Mesendoderm (in vitro differentiated cells): ENCODE measurements around the gene LIPE.

ENCODE experiments used
- DNase-seq: peaks from one replicate; pipeline ENCODE4 v3.0.0; 2013
- H2AK5ac ChIP-seq: 2 replicates; pipeline ENCODE4 v1.6.1; 2013; ENCODE audit warnings: low read length, inconsistent platforms
- H2BK120ac ChIP-seq: 2 replicates; pipeline ENCODE4 v1.6.1; 2013; ENCODE audit warnings: low read depth, mild to moderate bottlenecking, low read length, moderate library complexity, mixed read lengths
- H2BK15ac ChIP-seq: replicated peaks from 2 replicates; pipeline ENCODE4 v1.6.1; 2013; ENCODE audit warnings: low read depth, mild to moderate bottlenecking, moderate library complexity
- H2BK5ac ChIP-seq: 2 replicates; pipeline ENCODE4 v1.6.1; 2013; ENCODE audit warnings: low read length, inconsistent platforms
- H3K18ac ChIP-seq: 2 replicates; pipeline ENCODE4 v1.6.1; 2013; ENCODE audit warnings: mild to moderate bottlenecking, low read length, mixed read lengths
- H3K23ac ChIP-seq: one replicate; pipeline ENCODE4 v1.6.1; 2013; ENCODE audit warnings: low read length
- H3K27ac ChIP-seq: 2 replicates; pipeline ENCODE4 v1.5.1; 2013; ENCODE audit warnings: low read depth, mild to moderate bottlenecking, inconsistent platforms, low read length, moderate library complexity
- H3K27me3 ChIP-seq: 2 replicates; pipeline ENCODE4 v1.6.1; 2013; ENCODE audit warnings: low read length, control low read depth, mild to moderate bottlenecking, inconsistent platforms; ENCODE audit not compliant: insufficient read depth, poor library complexity
- H3K36me3 ChIP-seq: 2 replicates; pipeline ENCODE4 v1.6.1; 2013; ENCODE audit warnings: low read length, inconsistent platforms; ENCODE audit not compliant: control insufficient read depth, insufficient read depth
- H3K4ac ChIP-seq: one replicate; pipeline ENCODE4 v1.6.1; 2013; ENCODE audit warnings: low read depth, mild to moderate bottlenecking, low read length, moderate library complexity
- H3K4me1 ChIP-seq: 2 replicates; pipeline ENCODE4 v1.6.1; 2013; ENCODE audit warnings: low read depth, low read length, inconsistent platforms; ENCODE audit not compliant: control insufficient read depth
- H3K4me2 ChIP-seq: 2 replicates; pipeline ENCODE4 v1.6.1; 2013; ENCODE audit warnings: low read length
- H3K4me3 ChIP-seq: 2 replicates; pipeline ENCODE4 v1.5.1; 2013; ENCODE audit warnings: mild to moderate bottlenecking, low read length
- H3K56ac ChIP-seq: one replicate; pipeline ENCODE4 v1.6.1; 2013; ENCODE audit warnings: low read length
- H3K79me1 ChIP-seq: 2 replicates; pipeline ENCODE4 v1.6.1; 2013; ENCODE audit warnings: low read length, inconsistent platforms
- H3K79me2 ChIP-seq: 2 replicates; pipeline ENCODE4 v1.6.1; 2013; ENCODE audit warnings: mild to moderate bottlenecking, low read length; ENCODE audit not compliant: control insufficient read depth, insufficient read depth
- H3K9ac ChIP-seq: 2 replicates; pipeline ENCODE4 v1.6.1; 2013; ENCODE audit warnings: low read length, inconsistent platforms
- H4K5ac ChIP-seq: one replicate; pipeline ENCODE4 v1.6.1; 2013; ENCODE audit warnings: low read length
- H4K8ac ChIP-seq: one replicate; pipeline ENCODE4 v1.6.1; 2013; ENCODE audit warnings: low read depth, mild to moderate bottlenecking, control low read depth, low read length, moderate library complexity
- WGBS: extraction: QIAGEN DNeasy Blood & Tissue Kit; methylation state at CpG from one replicate; pipeline ENCODE4 v1.1.7; 2013; ENCODE audit warnings: low lambda C conversion rate, missing lambda C conversion rate; ENCODE audit not compliant: insufficient coverage; ENCODE audit errors: extremely low coverage; 5-methylcytosine and 5-hydroxymethylcytosine counted together

Gene LIPE

GRCh38 chr19:42363614-42364346, 63.4 kb downstream of the LIPE start:
- Histone ChIP-seq H3K36me3 (peaks cover 6% of the 10 kb centered on the region), H3K56ac (no peak overlapping the region), H3K4me3 (no peak overlapping the region), H4K5ac (no peak overlapping the region), H3K79me1 (no peaks in the 10 kb centered on the region), H3K27me3 (no peaks in the 10 kb centered on the region), H3K23ac (no peak overlapping the region), H3K18ac (no peak overlapping the region), H3K4me2 (no peak overlapping the region), H2BK15ac (no peak overlapping the region), H2BK120ac (no peak overlapping the region), H3K9ac (no peak overlapping the region), H4K8ac (no peak overlapping the region), H2AK5ac (no peak overlapping the region), H3K27ac (no peak overlapping the region), H2BK5ac (no peak overlapping the region), H3K4ac (no peak overlapping the region), H3K4me1 (no peaks in the 10 kb centered on the region), H3K79me2 (no peaks in the 10 kb centered on the region)
- no CpG with 5 or more reads among the region's 17 CpGs for WGBS
- DNase-seq, result no peak

- Histone ChIP-seq H3K23ac (no peak overlapping the region), H3K18ac (no peak overlapping the region), H3K9ac (no peak overlapping the region)
Observed at GRCh38 chr19:42362891-42363440, 64.2 kb downstream of the LIPE start.

GRCh38 chr19:42362342-42362741, 64.8 kb downstream of the LIPE start:
- H4K5ac ChIP-seq, result no peak overlapping the region
- no CpG with 5 or more reads among the region's 14 CpGs for WGBS
- H3K23ac ChIP-seq, result no peak overlapping the region
- no peaks in the 10 kb centered on the region for H3K4me1 ChIP-seq
- no peak overlapping the region for H3K4me3 ChIP-seq
- no peak for DNase-seq
- no peak overlapping the region for H2BK5ac ChIP-seq
- H3K27me3 ChIP-seq, result no peaks in the 10 kb centered on the region
- H4K8ac ChIP-seq, result no peak overlapping the region
- H3K79me1 ChIP-seq, result no peaks in the 10 kb centered on the region
- H3K9ac ChIP-seq, result no peak overlapping the region
- no peak overlapping the region for H2BK120ac ChIP-seq
- peaks cover 6% of the 10 kb centered on the region for H3K36me3 ChIP-seq
- no peaks in the 10 kb centered on the region for H3K79me2 ChIP-seq
- H3K4me2 ChIP-seq, result no peak overlapping the region
- no peak overlapping the region for H3K27ac ChIP-seq
- no peak overlapping the region for H3K56ac ChIP-seq
- no peak overlapping the region for H2AK5ac ChIP-seq
- H3K4ac ChIP-seq, result no peak overlapping the region
- H3K18ac ChIP-seq, result no peak overlapping the region
- no peak overlapping the region for H2BK15ac ChIP-seq

More at GRCh38 chr19:42362891-42363440, 64.2 kb downstream of the LIPE start:
- H3K4me2 ChIP-seq, result no peak overlapping the region
- H2BK15ac ChIP-seq, result no peak overlapping the region
- H3K56ac ChIP-seq, result no peak overlapping the region
- no peaks in the 10 kb centered on the region for H3K27me3 ChIP-seq
- H2BK120ac ChIP-seq, result no peak overlapping the region
- no peak for DNase-seq
- no peaks in the 10 kb centered on the region for H3K79me1 ChIP-seq
- no peak overlapping the region for H4K8ac ChIP-seq
- no peaks in the 10 kb centered on the region for H3K79me2 ChIP-seq
- H3K4ac ChIP-seq, result no peak overlapping the region
- no CpG with 5 or more reads among the region's 13 CpGs for WGBS
- H2BK5ac ChIP-seq, result no peak overlapping the region
- H2AK5ac ChIP-seq, result no peak overlapping the region
- no peak overlapping the region for H3K4me3 ChIP-seq
- no peak overlapping the region for H4K5ac ChIP-seq
- no peak overlapping the region for H3K27ac ChIP-seq
- H3K4me1 ChIP-seq, result no peaks in the 10 kb centered on the region
- peaks cover 6% of the 10 kb centered on the region for H3K36me3 ChIP-seq

- no peaks in the 10 kb centered on the region for H3K4me1 ChIP-seq
- no peak overlapping the region for H4K5ac ChIP-seq
- H3K23ac ChIP-seq, result no peak overlapping the region
- no peak overlapping the region for H2BK5ac ChIP-seq
- no peak overlapping the region for H2BK120ac ChIP-seq
- H3K18ac ChIP-seq, result no peak overlapping the region
- no peak overlapping the region for H4K8ac ChIP-seq
- H3K56ac ChIP-seq, result no peak overlapping the region
- no peak for DNase-seq
- H3K79me2 ChIP-seq, result no peaks in the 10 kb centered on the region
- WGBS, result no CpG with 5 or more reads among the region's 7 CpGs
- H3K4me3 ChIP-seq, result no peak overlapping the region
- no peak overlapping the region for H3K4ac ChIP-seq
- H3K4me2 ChIP-seq, result no peak overlapping the region
- no peak overlapping the region for H3K9ac ChIP-seq
- H3K79me1 ChIP-seq, result no peaks in the 10 kb centered on the region
- no peaks in the 10 kb centered on the region for H3K27me3 ChIP-seq
- peaks cover 6% of the 10 kb centered on the region for H3K36me3 ChIP-seq
- H2BK15ac ChIP-seq, result no peak overlapping the region
- H3K27ac ChIP-seq, result no peak overlapping the region
- no peak overlapping the region for H2AK5ac ChIP-seq
Observed at GRCh38 chr19:42361545-42361910, 65.7 kb downstream of the LIPE start.

GRCh38 chr19:42360787-42361544, 66.2 kb downstream of the LIPE start:
- Histone ChIP-seq H3K4me1 (no peaks in the 10 kb centered on the region), H3K27ac (no peak overlapping the region), H4K8ac (no peak overlapping the region), H2BK15ac (no peak overlapping the region), H3K56ac (no peak overlapping the region), H3K9ac (no peak overlapping the region), H4K5ac (no peak overlapping the region), H3K27me3 (no peaks in the 10 kb centered on the region), H3K23ac (no peak overlapping the region), H3K18ac (no peak overlapping the region), H3K79me1 (no peaks in the 10 kb centered on the region), H3K36me3 (peaks cover 6% of the 10 kb centered on the region), H2BK120ac (no peak overlapping the region), H2BK5ac (no peak overlapping the region), H3K4ac (no peak overlapping the region), H3K4me2 (no peak overlapping the region), H3K79me2 (no peaks in the 10 kb centered on the region), H2AK5ac (no peak overlapping the region), H3K4me3 (no peak overlapping the region)
- WGBS, result no CpG with 5 or more reads among the region's 16 CpGs
- peak; percentile 70 for DNase-seq
